Measurements from ENCODE around the gene CHURC1. TPM values are rescaled to one million over a fixed set of nuclear protein-coding genes. Genes with fewer than 3 reads are reported as not detected.

CHURC1 gene
- total and polyA plus RNA-seq, 2 of the 8 experiments (the other 6 are each of a cell fraction or from before 2014, with no cell fraction given), result 50.2 to 59.3 TPM

- H3K36me3 ChIP-seq (ENCODE audit: control insufficient read depth in 2 of 4, insufficient read depth in 4 of 4, low read length in 3 of 4), result peaks cover 2 to 37% (median 9%) of the 10 kb centered on the region in 4 experiments; a peak in 4 of 8 replicates
- CTCF ChIA-PET (ENCODE audit: partially characterized antibody), result interaction anchor here (0.6 to 3.4 kb wide), 9 partner anchors 8 to 105 kb away, joined by 3 to 16 read pairs (median 3); no protein-coding TSS in a partner anchor
- 97% methylated on average over 6 of the region's 6 CpGs; no CpG with 5 or more reads in 1 of the 2 experiments for WGBS, 2 experiments (ENCODE audit: extremely low coverage in 1 of 2, insufficient coverage in 1 of 2, insufficient read length in 1 of 2, insufficient replicate concordance in 2 of 2, low coverage in 1 of 2, low lambda C conversion rate in 2 of 2, missing lambda C conversion rate in 1 of 2)
Measured at GRCh38 chr14:64946310-64947045, 32.2 kb downstream of the CHURC1 start.

More at GRCh38 chr14:64946310-64947045, 32.2 kb downstream of the CHURC1 start:
- Histone ChIP-seq H3K14ac (ENCODE audit: insufficient read length) (no peak overlapping the region), H3K18ac (ENCODE audit: extremely low read depth, low read length) (no peak overlapping the region), H3K23me2 (ENCODE audit: low read depth, low read length) (no peaks in the 10 kb centered on the region), H2BK120ac (replicated peaks; ENCODE audit: low read depth, low read length) (no peak overlapping the region), H3K79me1 (ENCODE audit: low read depth, low read length) (no peaks in the 10 kb centered on the region), H3K4me1 (replicated peaks in 1 of 4; ENCODE audit: control insufficient read depth in 3 of 4, insufficient read depth in 4 of 4, low read length in 3 of 4) (peaks cover 0 to 8% (median 2%) of the 10 kb centered on the region in 4 experiments; a peak in 4 of 7 replicates), H4K8ac (ENCODE audit: extremely low read depth, insufficient read depth, low read length) (no peak overlapping the region), H3K27ac (ENCODE audit: low read depth, low read length) (no peak overlapping the region), H3K9me3 (ENCODE audit: insufficient read depth in 2 of 2, low read depth in 1 of 2, low read length in 1 of 2) (no peaks in the 10 kb centered on the region), H3K4me2 (ENCODE audit: insufficient read depth in 1 of 2, low read depth in 2 of 2, low read length in 2 of 2) (no peak overlapping the region), H2BK12ac (ENCODE audit: low read depth, low read length) (no peak overlapping the region), H2BK5ac (ENCODE audit: low read depth, low read length) (no peak overlapping the region), H3K27me3 (replicated peaks in 1 of 4; ENCODE audit: control insufficient read depth in 3 of 4, extremely low read depth in 1 of 4, insufficient read depth in 3 of 4, low read length in 3 of 4) (no peaks in the 10 kb centered on the region), H4K20me1 (replicated peaks in 1 of 2; ENCODE audit: control insufficient read depth in 1 of 2, insufficient read depth in 2 of 2, low read length in 2 of 2) (no peaks in the 10 kb centered on the region), H3K4me3 (ENCODE audit: extremely low read depth in 1 of 4, insufficient read depth in 2 of 4, low read depth in 3 of 4, low read length in 4 of 4) (no peak overlapping the region), H2AK5ac (ENCODE audit: low read depth, low read length) (no peak overlapping the region), H2BK20ac (ENCODE audit: low read length) (no peak overlapping the region), H2BK15ac (ENCODE audit: low read length) (no peak overlapping the region), H3K56ac (replicated peaks; ENCODE audit: insufficient read length, low read depth, low read length) (no peak overlapping the region), H3K4ac (replicated peaks; ENCODE audit: insufficient read length, low read depth, low read length) (no peak overlapping the region), H4K5ac (ENCODE audit: insufficient read length, low read depth, low read length) (no peak overlapping the region), H3K79me2 (ENCODE audit: control insufficient read depth in 1 of 2, insufficient read depth in 2 of 2, low read length in 2 of 2) (no peaks in the 10 kb centered on the region), H3K23ac (ENCODE audit: insufficient read length) (no peak overlapping the region), H3K9ac (replicated peaks in 1 of 4; ENCODE audit: extremely low read depth in 1 of 4, low read depth in 3 of 4, low read length in 3 of 4) (no peak overlapping the region), H4K91ac (replicated peaks; ENCODE audit: insufficient read length, low read length) (no peak overlapping the region), H2AFZ (ENCODE audit: low read length) (no peak overlapping the region)
- POLR2A ChIA-PET (ENCODE audit: partially characterized antibody), result interaction anchor here (0.9 to 2.8 kb wide), 3 partner anchors 11 to 24 kb away, joined by 3 to 9 read pairs (median 3); no protein-coding TSS in a partner anchor
- TF ChIP-seq SRF (IDR thresholded peaks at IDR 0.05; ENCODE audit: low read depth, low read length) (no peak), EP300 (IDR thresholded peaks at IDR 0.05; ENCODE audit: borderline replicate concordance in 1 of 2, low read depth in 2 of 2, low read length in 2 of 2) (no peak), E2F6 (IDR thresholded peaks at IDR 0.05) (no peak), TBP (IDR thresholded peaks at IDR 0.05; ENCODE audit: low read depth, low read length) (no peak), SIRT6 (IDR thresholded peaks at IDR 0.05; ENCODE audit: low read length) (no peak), RBBP5 (IDR thresholded peaks at IDR 0.05; ENCODE audit: borderline replicate concordance, low read depth, low read length) (no peak), FOSL1 (IDR thresholded peaks at IDR 0.05; ENCODE audit: insufficient read depth, low read depth, low read length) (no peak), CHD1 (IDR thresholded peaks at IDR 0.05; ENCODE audit: low read depth, low read length) (no peak)
- FAIRE-seq, result no peak
- DNase-seq (ENCODE audit: low read depth in 1 of 2, low spot score in 2 of 2), result no peak
